Loucy (cell line): ENCODE measurements around the gene LHFPL5.

Experiments used
- H2AFZ ChIP-seq: fragments of 200-600 bp; sonication (generic); 2 replicates; pipeline ENCODE4 v1.6.0; 2016; ENCODE audit warnings: antibody characterized with exemption, mild to moderate bottlenecking, low read length, moderate library complexity
- H3F3A ChIP-seq: fragments of 200-600 bp; 2 replicates; pipeline ENCODE4 v1.6.0; 2016; ENCODE audit warnings: antibody characterized with exemption, low read depth, mild to moderate bottlenecking
- H3K27me3 ChIP-seq: fragments of 200-600 bp; sonication (generic); 2 replicates; pipeline ENCODE4 v1.6.1; 2014; ENCODE audit warnings: low read length, mild to moderate bottlenecking; ENCODE audit not compliant: insufficient read depth, poor library complexity, severe bottlenecking
- H3K36me3 ChIP-seq: fragments of 200-600 bp; sonication (generic); 2 replicates; pipeline ENCODE4 v1.6.1; 2016; ENCODE audit warnings: low read length; ENCODE audit not compliant: insufficient read depth
- H3K4me1 ChIP-seq: fragments of 200-600 bp; sonication (generic); 2 replicates; pipeline ENCODE4 v1.5.1; 2014; ENCODE audit warnings: low read length, mild to moderate bottlenecking; ENCODE audit not compliant: insufficient read depth, poor library complexity, severe bottlenecking
- H3K4me2 ChIP-seq: fragments of 200-600 bp; sonication (generic); 2 replicates; pipeline ENCODE4 v1.6.0; 2014; ENCODE audit warnings: antibody characterized with exemption, low read length, low read depth, mild to moderate bottlenecking; ENCODE audit not compliant: poor library complexity, severe bottlenecking
- H3K4me3 ChIP-seq: fragments of 200-600 bp; sonication (generic); 2 replicates; pipeline ENCODE4 v1.5.1; 2014; ENCODE audit warnings: low read length, mild to moderate bottlenecking, mixed read lengths; ENCODE audit not compliant: poor library complexity, severe bottlenecking
- H3K79me2 ChIP-seq: fragments of 200-600 bp; sonication (generic); 2 replicates; pipeline ENCODE4 v1.6.1; 2014; ENCODE audit warnings: low read length; ENCODE audit not compliant: insufficient read depth
- H3K9ac ChIP-seq: fragments of 200-600 bp; sonication (generic); 2 replicates; pipeline ENCODE4 v1.6.0; 2014; ENCODE audit warnings: mild to moderate bottlenecking, low read depth, low read length, moderate library complexity; ENCODE audit not compliant: poor library complexity, severe bottlenecking
- H3K9me2 ChIP-seq: fragments of 200-600 bp; sonication (generic); replicated peaks from 2 replicates; pipeline ENCODE4 v1.6.1; 2016; ENCODE audit warnings: low read depth, low read length, mixed read lengths
- H3K9me3 ChIP-seq: fragments of 200-600 bp; sonication (generic); 2 replicates; pipeline ENCODE4 v1.6.1; 2014; ENCODE audit warnings: mild to moderate bottlenecking, antibody characterized with exemption, low read length, low read depth; ENCODE audit not compliant: insufficient read depth
- H4K20me1 ChIP-seq: fragments of 200-600 bp; sonication (generic); 2 replicates; pipeline ENCODE4 v1.6.0; 2014; ENCODE audit warnings: antibody characterized with exemption, low read length, mild to moderate bottlenecking; ENCODE audit not compliant: insufficient read depth, poor library complexity, severe bottlenecking
- EZH2phosphoT487 ChIP-seq: fragments of 200-600 bp; IDR thresholded peaks from 2 replicates; pipeline ENCODE4 v1.6.1; 2018; ENCODE audit warnings: antibody characterized with exemption, mild to moderate bottlenecking, moderate library complexity, borderline replicate concordance
- TF ChIP-seq, protein P1 (sequence below): fragments of 200-600 bp; sonication (generic); conservative IDR thresholded peaks from 2 replicates; pipeline ENCODE4 v1.5.1; 2014; ENCODE audit warnings: mild to moderate bottlenecking, antibody characterized with exemption, low read length

The LHFPL5 gene

DNA sequence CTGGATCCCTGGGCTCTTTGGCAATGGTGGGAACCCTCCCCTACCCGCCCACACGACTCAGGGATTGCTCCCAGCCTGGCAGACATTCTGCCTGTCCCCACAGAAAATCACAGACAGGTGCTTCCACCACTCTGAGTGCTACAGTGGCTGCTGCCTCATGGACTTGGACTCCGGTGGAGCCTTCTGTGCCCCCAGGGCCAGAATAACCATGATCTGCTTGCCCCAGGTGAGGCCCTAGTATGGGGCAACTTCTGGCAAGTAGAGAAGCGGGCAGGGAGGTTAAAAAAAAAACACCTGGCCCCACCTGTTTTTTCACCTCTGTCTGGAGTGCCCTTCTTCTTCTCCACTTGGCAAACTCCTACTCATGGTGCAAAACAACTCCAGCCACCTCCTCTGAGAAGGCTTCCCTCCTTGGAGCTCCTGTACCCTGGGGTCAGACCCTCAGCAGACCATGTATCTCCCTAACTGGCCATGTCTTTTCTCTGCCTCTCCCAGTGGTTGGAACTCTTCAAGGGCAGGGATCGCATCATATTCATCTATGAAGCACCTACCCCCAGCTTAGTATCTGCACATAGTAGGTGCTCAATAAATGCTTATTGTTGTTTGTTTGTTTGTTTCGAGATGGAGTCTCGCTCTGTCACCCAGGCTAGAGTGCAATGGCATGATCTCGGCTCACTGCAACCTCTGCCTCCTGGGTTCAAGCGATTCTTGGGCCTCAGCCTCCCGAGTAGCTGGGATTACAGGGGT, 27.6 kb upstream of the LHFPL5 start:
- no peak overlapping the region; the same call in 1 of the 2 replicates for H2AFZ ChIP-seq
- H3K9ac ChIP-seq = no peak overlapping the region
- H3K9me2 ChIP-seq = no peaks in the 10 kb centered on the region
- H3F3A ChIP-seq = no peaks in the 10 kb centered on the region
- H3K4me3 ChIP-seq = no peak overlapping the region
- TF ChIP-seq EZH2phosphoT487 = no peak
- TF ChIP-seq, protein P1, sequence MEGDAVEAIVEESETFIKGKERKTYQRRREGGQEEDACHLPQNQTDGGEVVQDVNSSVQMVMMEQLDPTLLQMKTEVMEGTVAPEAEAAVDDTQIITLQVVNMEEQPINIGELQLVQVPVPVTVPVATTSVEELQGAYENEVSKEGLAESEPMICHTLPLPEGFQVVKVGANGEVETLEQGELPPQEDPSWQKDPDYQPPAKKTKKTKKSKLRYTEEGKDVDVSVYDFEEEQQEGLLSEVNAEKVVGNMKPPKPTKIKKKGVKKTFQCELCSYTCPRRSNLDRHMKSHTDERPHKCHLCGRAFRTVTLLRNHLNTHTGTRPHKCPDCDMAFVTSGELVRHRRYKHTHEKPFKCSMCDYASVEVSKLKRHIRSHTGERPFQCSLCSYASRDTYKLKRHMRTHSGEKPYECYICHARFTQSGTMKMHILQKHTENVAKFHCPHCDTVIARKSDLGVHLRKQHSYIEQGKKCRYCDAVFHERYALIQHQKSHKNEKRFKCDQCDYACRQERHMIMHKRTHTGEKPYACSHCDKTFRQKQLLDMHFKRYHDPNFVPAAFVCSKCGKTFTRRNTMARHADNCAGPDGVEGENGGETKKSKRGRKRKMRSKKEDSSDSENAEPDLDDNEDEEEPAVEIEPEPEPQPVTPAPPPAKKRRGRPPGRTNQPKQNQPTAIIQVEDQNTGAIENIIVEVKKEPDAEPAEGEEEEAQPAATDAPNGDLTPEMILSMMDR = no peak
- no peaks in the 10 kb centered on the region for H3K27me3 ChIP-seq
- H3K4me2 ChIP-seq = no peak overlapping the region
- H3K79me2 ChIP-seq = no peaks in the 10 kb centered on the region
- H3K36me3 ChIP-seq = no peaks in the 10 kb centered on the region
- H3K4me1 ChIP-seq = no peaks in the 10 kb centered on the region
- no peaks in the 10 kb centered on the region for H3K9me3 ChIP-seq
- H4K20me1 ChIP-seq = no peaks in the 10 kb centered on the region

DNA sequence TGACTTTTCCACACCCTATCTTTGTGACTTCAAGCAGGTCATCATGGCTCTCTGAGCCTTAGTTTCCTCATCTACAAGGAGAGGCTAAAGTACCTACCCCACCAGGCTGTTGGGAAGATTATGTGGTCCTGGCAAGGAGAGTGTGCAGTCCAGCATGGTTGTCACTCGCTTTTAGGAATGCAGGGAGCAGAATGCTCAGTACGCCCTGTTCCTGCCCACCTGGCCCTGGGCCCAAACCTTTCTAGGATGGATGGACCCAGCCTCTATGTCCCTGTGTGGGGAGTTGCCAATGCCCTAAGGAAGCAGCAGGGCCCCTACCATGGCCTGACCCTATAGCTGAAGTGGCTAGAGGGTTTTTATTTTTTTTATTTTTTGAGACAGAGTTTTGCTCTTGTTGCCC, 26.7 kb upstream of the LHFPL5 start:
- no peak overlapping the region for H3K4me3 ChIP-seq
- no peaks in the 10 kb centered on the region for H3K36me3 ChIP-seq
- no peaks in the 10 kb centered on the region for H3K9me3 ChIP-seq
- no peak overlapping the region for H3K9ac ChIP-seq
- H3K79me2 ChIP-seq = no peaks in the 10 kb centered on the region
- H2AFZ ChIP-seq = no peak overlapping the region
- H3K27me3 ChIP-seq = no peaks in the 10 kb centered on the region
- H3F3A ChIP-seq = no peaks in the 10 kb centered on the region
- no peak overlapping the region for H3K4me2 ChIP-seq
- no peaks in the 10 kb centered on the region for H4K20me1 ChIP-seq
- TF ChIP-seq, protein P1 = no peak
- no peak for TF ChIP-seq EZH2phosphoT487
- no peaks in the 10 kb centered on the region for H3K4me1 ChIP-seq
- H3K9me2 ChIP-seq = no peaks in the 10 kb centered on the region

DNA sequence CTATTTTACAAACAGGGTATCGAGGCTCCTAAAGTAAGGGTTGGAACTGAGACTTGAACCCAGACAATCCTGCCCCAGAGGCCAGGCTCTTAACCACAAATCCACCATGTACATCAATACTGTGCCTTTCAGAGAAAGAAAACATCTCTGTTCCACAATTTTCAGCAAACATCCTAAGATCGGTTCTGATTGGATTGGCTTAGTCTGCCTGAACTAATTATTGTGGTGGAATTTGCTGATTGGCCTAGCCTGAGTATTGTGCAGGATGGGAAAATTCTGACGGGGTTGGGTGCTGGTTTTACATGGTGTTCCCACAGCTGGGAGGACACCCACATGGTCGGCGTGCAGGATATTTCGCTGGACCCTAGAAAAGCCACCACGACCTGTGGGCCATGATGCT, 24.4 kb upstream of the LHFPL5 start, which contains the start of gene CLPSL1:
Gene CLPSL1, plus strand, starts transcription at position 301 of the 400 bp plus-strand sequence. Its CDS starts 92 bp downstream, at position 393.
- Histone ChIP-seq H3K9me3 (no peaks in the 10 kb centered on the region), H3K4me3 (no peak within 1 kb of the TSS), H3K9ac (no peak within 1 kb of the TSS), H3K27me3 (no peaks in the 10 kb centered on the region), H3K36me3 (no peaks in the 10 kb centered on the region), H3K9me2 (no peaks in the 10 kb centered on the region), H3F3A (no peaks in the 10 kb centered on the region), H3K4me2 (no peak within 1 kb of the TSS), H3K79me2 (no peaks in the 10 kb centered on the region), H3K4me1 (no peaks in the 10 kb centered on the region), H4K20me1 (no peaks in the 10 kb centered on the region), H2AFZ (no peak within 1 kb of the TSS)
- TF ChIP-seq, protein P1 = no peak
- TF ChIP-seq EZH2phosphoT487 = no peak
